ENCODE measurements around the gene XK.
"Not testable (repeated sequence)": the region's sequence is repeated elsewhere in the genome, so short reads cannot be mapped to it uniquely, and the experiment has no call there.

The XK gene

GRCh38 chrX:37685381-37686359 lies at the start of gene XK:
Gene XK (plus strand): TSS chrX:37685791. CDS start chrX:37685962, 171 bp downstream.
- DNase-seq = peak; percentile 92

GRCh38 chrX:37638047-37638446 lies 47.5 kb upstream of the XK start:
- no peak for DNase-seq

DNA sequence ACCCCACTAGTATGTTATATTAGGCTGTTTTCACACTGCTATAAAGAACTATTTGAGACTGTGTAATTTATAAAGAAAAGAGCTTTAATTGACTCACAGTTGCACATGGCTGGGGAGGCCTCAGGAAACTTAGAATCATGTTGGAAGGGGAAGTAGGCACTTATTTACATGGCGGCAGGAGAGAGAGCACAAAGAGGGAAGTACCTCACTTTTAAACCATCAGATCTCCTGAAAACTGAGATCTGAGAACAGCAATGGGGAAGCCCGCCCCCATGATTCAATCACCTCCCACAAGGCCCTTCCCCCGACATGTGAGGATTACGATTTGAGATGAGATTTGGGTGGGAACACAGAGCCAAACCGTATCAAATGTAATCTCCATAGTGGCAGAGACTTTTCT lies 45.4 kb upstream of the XK start:
- no peak for DNase-seq

DNA sequence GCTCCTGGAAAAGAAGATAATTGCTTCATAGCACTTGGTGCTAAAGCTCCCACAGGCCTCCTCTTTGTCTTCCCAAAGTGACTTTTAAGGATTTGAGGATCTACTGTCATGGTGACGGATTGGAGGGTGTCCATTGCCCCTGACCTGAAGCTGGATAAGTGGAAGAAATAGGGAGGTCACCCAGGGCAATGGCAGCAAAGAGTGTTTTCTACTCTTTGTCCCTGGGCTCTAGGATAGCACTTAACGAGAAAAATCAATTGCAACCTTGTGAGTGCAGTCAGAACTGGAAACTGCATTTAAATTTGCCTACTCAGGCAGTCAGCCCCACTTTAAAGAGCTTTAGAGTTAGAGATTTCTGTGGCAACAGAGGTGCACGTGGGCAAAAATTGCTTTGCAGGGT lies 43.7 kb upstream of the XK start:
- DNase-seq = no peak

GRCh38 chrX:37644381-37645305 lies 40.9 kb upstream of the XK start:
- DNase-seq = no peak

- DNase-seq = no peak
These were observed 39.3 kb upstream of the XK start for GRCh38 chrX:37646254-37646653.

DNA sequence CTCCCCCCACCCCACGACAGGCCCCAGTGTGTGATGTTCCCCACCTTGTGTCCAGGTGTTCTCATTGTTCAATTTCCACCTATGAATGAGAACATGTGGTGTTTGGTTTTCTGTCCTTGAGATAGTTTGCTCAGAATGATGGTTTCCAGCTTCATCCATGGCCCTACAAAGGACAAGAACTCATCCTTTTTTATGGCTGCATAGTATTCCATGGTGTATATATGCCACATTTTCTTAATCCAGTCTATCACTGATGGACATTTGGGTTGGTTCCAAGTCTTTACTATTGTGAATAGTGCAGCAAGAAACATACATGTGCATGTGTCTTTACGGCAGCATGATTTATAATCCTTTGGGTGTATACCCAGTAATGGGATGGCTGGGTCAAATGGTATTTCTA lies 34.7 kb upstream of the XK start:
- DNase-seq = not testable (repeated sequence)

- DNase-seq = no peak
These were observed 33.6 kb upstream of the XK start for GRCh38 chrX:37651921-37652452.

GRCh38 chrX:37652589-37653231 lies 32.9 kb upstream of the XK start:
- no peak for DNase-seq

GRCh38 chrX:37653397-37654085 lies 32.0 kb upstream of the XK start:
- DNase-seq = no peak

DNA sequence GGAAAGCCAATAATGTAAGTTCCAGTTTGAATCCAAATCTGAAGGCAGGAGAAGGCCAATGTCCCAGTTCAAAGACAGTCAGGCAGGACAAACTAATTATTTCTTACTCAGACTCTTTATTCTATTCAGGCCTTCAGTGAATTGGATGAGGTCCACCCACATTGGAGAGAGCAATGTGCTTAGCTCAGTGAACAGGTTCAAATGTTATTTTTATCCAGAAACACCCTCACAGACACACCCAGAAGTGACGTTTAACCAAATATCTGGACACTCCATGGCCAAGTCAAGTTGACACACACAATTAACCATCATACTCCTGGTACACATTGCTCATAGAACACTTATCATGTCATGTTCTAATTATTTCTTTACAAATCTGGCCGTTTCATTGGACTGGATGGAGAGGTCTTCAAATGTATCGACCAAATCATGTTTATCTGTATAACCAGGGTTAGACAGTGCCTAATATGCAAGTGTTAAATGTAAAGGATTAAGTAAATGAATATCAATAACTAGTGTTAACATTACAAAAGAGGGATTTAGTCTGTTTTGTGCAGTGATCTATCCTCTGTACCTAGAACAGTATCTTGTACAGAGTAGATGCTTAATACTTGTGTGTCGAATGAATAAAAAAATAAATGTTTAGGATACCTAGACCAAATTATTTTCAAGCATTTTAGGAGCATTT lies 27.1 kb upstream of the XK start:
- DNase-seq = no peak

- DNase-seq = no peak
These were observed 26.5 kb upstream of the XK start for GRCh38 chrX:37659047-37659446.

GRCh38 chrX:37662181-37662580 lies 23.4 kb upstream of the XK start:
- DNase-seq = no peak

DNA sequence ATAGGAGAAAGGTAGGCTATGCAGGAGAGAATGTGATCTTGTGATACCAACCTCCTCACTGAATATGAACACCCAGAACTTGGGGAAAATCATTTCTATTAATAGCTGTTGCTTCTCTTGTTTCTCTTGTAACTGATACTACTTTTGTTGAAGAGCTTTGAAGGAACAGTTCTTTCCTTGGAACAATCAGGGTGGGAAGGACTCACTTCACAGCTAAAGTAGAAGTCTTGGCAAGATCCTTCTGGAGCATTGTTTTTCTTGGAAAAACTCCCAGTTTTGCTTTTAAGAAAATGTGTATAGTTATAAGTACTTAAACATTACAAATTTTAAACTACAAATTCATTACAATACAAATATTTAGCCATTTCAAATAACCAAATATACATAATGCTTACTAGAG lies 19.1 kb upstream of the XK start:
- DNase-seq = no peak

- no peak for DNase-seq
These were observed 18.4 kb upstream of the XK start for GRCh38 chrX:37667141-37667540.

DNA sequence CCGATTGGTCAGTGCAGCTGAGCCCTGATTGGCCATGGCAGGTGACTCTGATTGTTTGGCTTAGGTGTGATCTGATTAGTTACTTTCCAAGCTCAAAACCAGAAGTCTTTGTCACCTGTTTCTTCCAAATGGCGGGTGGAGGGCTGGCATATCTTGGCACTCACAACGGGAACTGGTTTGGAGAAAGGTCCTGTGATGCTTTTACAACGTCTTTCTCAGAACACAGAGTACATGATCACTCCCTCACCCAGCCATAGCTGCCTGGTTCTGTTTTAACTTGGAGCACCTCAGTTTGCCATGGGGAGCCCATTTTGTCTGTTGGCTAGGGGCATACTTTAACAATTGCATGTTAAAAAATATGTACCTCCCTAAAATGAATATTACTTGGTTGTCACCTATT lies 13.0 kb upstream of the XK start:
- DNase-seq = peak; percentile 3

- DNase-seq = no peak
These were observed 8.8 kb upstream of the XK start for GRCh38 chrX:37676811-37677210.

DNA sequence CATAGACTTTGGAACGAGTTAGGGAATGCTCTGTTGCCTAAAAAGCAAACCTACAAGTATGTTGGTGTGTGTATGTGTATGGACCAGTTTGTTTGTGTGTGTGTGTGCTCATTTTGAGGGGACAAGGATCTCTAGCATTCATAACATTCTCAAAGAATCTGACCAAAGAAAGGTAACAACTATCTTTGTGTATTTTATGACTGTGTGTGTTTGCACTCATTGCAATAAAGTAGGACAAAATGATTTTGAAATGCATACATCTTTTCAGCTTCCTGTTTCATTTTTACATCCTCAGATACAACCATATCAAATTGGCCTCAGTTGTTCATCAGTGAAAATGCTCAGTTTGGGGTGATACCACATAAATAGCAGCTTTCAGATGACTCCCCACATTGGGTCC lies 8.3 kb upstream of the XK start:
- no peak for DNase-seq

GRCh38 chrX:37677765-37678164 lies 7.8 kb upstream of the XK start:
- no peak for DNase-seq

GRCh38 chrX:37678574-37678973 lies 7.0 kb upstream of the XK start:
- DNase-seq = no peak

- peak; percentile 21 for DNase-seq
These were observed 6.4 kb upstream of the XK start for GRCh38 chrX:37679230-37679629.

DNA sequence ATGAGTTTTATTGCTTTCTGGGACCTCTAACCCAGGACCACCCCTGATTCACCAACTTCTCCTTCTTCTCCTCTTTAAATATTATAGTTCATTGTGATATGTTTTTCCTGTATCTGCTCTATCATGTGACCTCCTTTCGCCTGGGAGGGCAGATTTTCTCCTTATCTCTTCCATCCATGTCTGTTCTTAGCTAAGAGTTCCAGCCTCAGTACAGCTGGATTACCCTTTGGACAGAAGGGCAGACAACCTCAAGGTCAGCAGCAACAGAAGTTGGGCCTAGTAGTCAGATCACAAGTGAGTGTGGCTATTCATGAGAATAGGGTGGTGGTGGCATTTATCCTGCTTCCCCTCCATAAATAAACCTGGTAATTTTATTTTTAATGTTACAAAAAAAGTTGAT lies 5.7 kb upstream of the XK start:
- DNase-seq = no peak

Measured in NCI-H69 (cell line).